Measurements from ENCODE around the gene SPATA2. TPM values are rescaled to one million over a fixed set of nuclear protein-coding genes. Genes with fewer than 3 reads are reported as not detected.
A peak's percentile ranks its signal among the peaks of the same experiment; 100 is the strongest.

SPATA2 gene
- total and polyA plus RNA-seq, 2 of the 13 experiments (the other 11 are each of a cell fraction or from before 2014, with no cell fraction given), result 3.2 to 8.7 TPM

DNA sequence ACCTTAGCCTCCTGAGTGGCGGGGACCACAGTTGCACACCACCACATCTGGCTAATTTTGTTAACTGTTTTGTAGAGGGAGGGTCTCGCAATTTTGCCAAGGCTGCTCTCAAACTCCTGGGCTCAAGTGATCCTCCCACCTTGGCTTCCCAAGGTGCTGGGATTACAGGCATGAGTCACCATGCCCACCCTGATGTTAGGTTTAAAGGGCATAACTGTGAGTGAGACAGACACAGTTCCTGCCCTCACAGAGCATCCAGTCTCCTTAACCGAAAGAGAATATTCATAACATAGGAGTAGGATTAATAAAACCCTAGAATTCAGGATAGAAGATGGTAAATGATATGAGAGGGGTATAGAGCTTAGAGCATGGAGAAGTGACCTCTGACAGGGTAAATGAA is 3.1 kb upstream of the SPATA2 start (continued):
- TF ChIP-seq, protein P1, sequence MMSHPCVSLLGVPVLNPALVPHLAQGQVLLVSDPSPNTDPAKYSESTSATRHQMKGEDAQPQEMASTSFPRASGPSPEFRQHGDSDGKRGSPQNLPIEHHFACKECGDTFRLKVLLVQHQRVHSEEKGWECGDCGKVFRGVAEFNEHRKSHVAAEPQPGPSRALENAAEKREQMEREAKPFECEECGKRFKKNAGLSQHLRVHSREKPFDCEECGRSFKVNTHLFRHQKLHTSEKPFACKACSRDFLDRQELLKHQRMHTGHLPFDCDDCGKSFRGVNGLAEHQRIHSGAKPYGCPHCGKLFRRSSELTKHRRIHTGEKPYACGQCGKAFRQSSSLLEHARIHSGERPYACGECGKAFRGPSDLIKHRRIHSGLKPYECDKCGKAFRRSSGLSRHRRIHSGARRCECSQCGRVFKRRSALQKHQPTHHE (CRISPR knock-in tag; IDR thresholded peaks at IDR 0.05; ENCODE audit: borderline replicate concordance), result no peak
- TF ChIP-seq SIX1 (CRISPR knock-in tag; IDR thresholded peaks at IDR 0.05; ENCODE audit: borderline replicate concordance), result no peak
- TF ChIP-seq CHD2 (IDR thresholded peaks at IDR 0.05; ENCODE audit: low read depth, low read length), result no peak
- no peak for TF ChIP-seq ZNF607 (CRISPR knock-in tag; IDR thresholded peaks at IDR 0.05; ENCODE audit: borderline replicate concordance)
- TF ChIP-seq ZNF883 (CRISPR knock-in tag; IDR thresholded peaks at IDR 0.05; ENCODE audit: not compliant biosample characterization), result no peak
- TF ChIP-seq PHF5A (CRISPR knock-in tag; IDR thresholded peaks at IDR 0.05; ENCODE audit: low read depth, unreplicated experiment), result no peak
- TF ChIP-seq, protein P2, sequence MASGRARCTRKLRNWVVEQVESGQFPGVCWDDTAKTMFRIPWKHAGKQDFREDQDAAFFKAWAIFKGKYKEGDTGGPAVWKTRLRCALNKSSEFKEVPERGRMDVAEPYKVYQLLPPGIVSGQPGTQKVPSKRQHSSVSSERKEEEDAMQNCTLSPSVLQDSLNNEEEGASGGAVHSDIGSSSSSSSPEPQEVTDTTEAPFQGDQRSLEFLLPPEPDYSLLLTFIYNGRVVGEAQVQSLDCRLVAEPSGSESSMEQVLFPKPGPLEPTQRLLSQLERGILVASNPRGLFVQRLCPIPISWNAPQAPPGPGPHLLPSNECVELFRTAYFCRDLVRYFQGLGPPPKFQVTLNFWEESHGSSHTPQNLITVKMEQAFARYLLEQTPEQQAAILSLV (CRISPR knock-in tag; IDR thresholded peaks at IDR 0.05; ENCODE audit: borderline replicate concordance), result no peak
- TF ChIP-seq, protein P3, sequence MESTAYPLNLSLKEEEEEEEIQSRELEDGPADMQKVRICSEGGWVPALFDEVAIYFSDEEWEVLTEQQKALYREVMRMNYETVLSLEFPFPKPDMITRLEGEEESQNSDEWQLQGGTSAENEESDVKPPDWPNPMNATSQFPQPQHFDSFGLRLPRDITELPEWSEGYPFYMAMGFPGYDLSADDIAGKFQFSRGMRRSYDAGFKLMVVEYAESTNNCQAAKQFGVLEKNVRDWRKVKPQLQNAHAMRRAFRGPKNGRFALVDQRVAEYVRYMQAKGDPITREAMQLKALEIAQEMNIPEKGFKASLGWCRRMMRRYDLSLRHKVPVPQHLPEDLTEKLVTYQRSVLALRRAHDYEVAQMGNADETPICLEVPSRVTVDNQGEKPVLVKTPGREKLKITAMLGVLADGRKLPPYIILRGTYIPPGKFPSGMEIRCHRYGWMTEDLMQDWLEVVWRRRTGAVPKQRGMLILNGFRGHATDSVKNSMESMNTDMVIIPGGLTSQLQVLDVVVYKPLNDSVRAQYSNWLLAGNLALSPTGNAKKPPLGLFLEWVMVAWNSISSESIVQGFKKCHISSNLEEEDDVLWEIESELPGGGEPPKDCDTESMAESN (CRISPR knock-in tag; conservative IDR thresholded peaks at IDR 0.05), result peak; percentile 93
- no peak for TF ChIP-seq HNRNPUL1 (IDR thresholded peaks at IDR 0.05; ENCODE audit: low read depth, low read length)
- 0 out of 2 replicates have a peak, but pooled peaks have one; percentile 28 for TF ChIP-seq ZSCAN25 (CRISPR knock-in tag; IDR thresholded peaks at IDR 0.05)
- no peak for TF ChIP-seq CEBPB (IDR thresholded peaks at IDR 0.05; ENCODE audit: borderline replicate concordance, low read depth, low read length)
- TF ChIP-seq BRCA1 (CRISPR knock-in tag; IDR thresholded peaks at IDR 0.05), result no peak
- no peak for TF ChIP-seq ZNF383 (CRISPR knock-in tag; IDR thresholded peaks at IDR 0.05; ENCODE audit: borderline replicate concordance)
- TF ChIP-seq WIZ (CRISPR knock-in tag; IDR thresholded peaks at IDR 0.05), result no peak
- TF ChIP-seq ZNF543 (CRISPR knock-in tag; IDR thresholded peaks at IDR 0.05), result no peak
- no peak for TF ChIP-seq ETV6 (CRISPR knock-in tag; conservative IDR thresholded peaks at IDR 0.05)
- no peak for TF ChIP-seq NFYB (CRISPR knock-in tag; IDR thresholded peaks at IDR 0.05)
- peak; percentile 67 for TF ChIP-seq FOSL2 (CRISPR knock-in tag; IDR thresholded peaks at IDR 0.05)
- TF ChIP-seq, protein P4, sequence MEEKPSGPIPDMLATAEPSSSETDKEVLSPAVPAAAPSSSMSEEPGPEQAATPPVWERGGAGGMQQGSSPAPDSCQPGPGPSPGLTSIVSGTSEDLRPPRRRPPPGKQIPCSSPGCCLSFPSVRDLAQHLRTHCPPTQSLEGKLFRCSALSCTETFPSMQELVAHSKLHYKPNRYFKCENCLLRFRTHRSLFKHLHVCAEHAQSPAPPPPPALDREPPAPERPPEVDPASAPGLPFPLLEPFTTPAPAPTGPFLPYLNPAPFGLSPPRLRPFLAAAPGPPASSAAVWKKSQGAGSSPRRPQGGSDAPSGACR (CRISPR knock-in tag; IDR thresholded peaks at IDR 0.05), result no peak
- TF ChIP-seq, protein P5, sequence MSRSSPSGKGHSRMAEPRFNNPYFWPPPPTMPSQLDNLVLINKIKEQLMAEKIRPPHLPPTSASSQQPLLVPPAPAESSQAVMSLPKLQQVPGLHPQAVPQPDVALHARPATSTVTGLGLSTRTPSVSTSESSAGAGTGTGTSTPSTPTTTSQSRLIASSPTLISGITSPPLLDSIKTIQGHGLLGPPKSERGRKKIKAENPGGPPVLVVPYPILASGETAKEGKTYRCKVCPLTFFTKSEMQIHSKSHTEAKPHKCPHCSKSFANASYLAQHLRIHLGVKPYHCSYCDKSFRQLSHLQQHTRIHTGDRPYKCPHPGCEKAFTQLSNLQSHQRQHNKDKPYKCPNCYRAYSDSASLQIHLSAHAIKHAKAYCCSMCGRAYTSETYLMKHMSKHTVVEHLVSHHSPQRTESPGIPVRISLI (CRISPR knock-in tag; IDR thresholded peaks at IDR 0.05; ENCODE audit: borderline replicate concordance), result no peak
- no peak for TF ChIP-seq ZNF713 (CRISPR knock-in tag; IDR thresholded peaks at IDR 0.05)
- TF ChIP-seq, protein P6, sequence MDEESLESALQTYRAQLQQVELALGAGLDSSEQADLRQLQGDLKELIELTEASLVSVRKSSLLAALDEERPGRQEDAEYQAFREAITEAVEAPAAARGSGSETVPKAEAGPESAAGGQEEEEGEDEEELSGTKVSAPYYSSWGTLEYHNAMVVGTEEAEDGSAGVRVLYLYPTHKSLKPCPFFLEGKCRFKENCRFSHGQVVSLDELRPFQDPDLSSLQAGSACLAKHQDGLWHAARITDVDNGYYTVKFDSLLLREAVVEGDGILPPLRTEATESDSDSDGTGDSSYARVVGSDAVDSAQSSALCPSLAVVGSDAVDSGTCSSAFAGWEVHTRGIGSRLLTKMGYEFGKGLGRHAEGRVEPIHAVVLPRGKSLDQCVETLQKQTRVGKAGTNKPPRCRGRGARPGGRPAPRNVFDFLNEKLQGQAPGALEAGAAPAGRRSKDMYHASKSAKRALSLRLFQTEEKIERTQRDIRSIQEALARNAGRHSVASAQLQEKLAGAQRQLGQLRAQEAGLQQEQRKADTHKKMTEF (CRISPR knock-in tag; IDR thresholded peaks at IDR 0.05), result no peak
- TF ChIP-seq, protein P7, sequence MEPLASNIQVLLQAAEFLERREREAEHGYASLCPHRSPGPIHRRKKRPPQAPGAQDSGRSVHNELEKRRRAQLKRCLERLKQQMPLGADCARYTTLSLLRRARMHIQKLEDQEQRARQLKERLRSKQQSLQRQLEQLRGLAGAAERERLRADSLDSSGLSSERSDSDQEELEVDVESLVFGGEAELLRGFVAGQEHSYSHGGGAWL (CRISPR knock-in tag; IDR thresholded peaks at IDR 0.05), result no peak

Measured in HepG2 (cell line).